H1 (cell line): ENCODE measurements around the gene PPP1R1B. TPM values are rescaled to one million over a fixed set of nuclear protein-coding genes. Genes with fewer than 3 reads are reported as not detected.

Experiments used
- CTCF ChIA-PET: fragments of 300-600 bp; sonication (Branson Sonifier 250); formaldehyde crosslinking; loops from one replicate; lab custom pipeline; 2021; ENCODE audit not compliant: partially characterized antibody; lab: Charles Lee
- POLR2A ChIA-PET: fragments of 300-600 bp; sonication (Branson Sonifier 250); formaldehyde crosslinking; loops from one replicate; lab custom pipeline; 2021; ENCODE audit warnings: inconsistent platforms; ENCODE audit not compliant: partially characterized antibody; lab: Charles Lee
- DNase-seq, 2 experiments: peaks; one replicate each; pipeline versions ENCODE4 v3.0.0 to v3.0.0-alpha.2; 2010 to 2022; ENCODE audit warnings: low spot score in 2 of 2, low read depth in 1 of 2, mixed read lengths in 1 of 2
- FAIRE-seq: peaks from 2 replicates; lab custom pipeline; 2011; peaks lifted over from hg19 to GRCh38; lab: Jason Lieb, UNC
- H2AFZ ChIP-seq: 2 replicates; pipeline ENCODE4 v1.8.1; 2012; ENCODE audit warnings: low read length, inconsistent platforms
- H2AK5ac ChIP-seq: 2 replicates; pipeline ENCODE4 v1.6.1; 2013; ENCODE audit warnings: low read depth, low read length
- H2BK120ac ChIP-seq: replicated peaks from 2 replicates; pipeline ENCODE3; 2013; ENCODE audit warnings: low read depth, low read length, inconsistent platforms
- H2BK12ac ChIP-seq: 2 replicates; pipeline ENCODE4 v1.6.1; 2013; ENCODE audit warnings: low read depth, low read length
- H2BK15ac ChIP-seq: 2 replicates; pipeline ENCODE4 v1.6.1; 2013; ENCODE audit warnings: low read length
- H2BK20ac ChIP-seq: 2 replicates; pipeline ENCODE4 v1.6.1; 2013; ENCODE audit warnings: low read length
- H2BK5ac ChIP-seq: 2 replicates; pipeline ENCODE4 v1.6.1; 2013; ENCODE audit warnings: low read depth, low read length
- H3K14ac ChIP-seq: 2 replicates; pipeline ENCODE4 v1.6.1; 2013; ENCODE audit warnings: inconsistent platforms; ENCODE audit not compliant: insufficient read length
- H3K18ac ChIP-seq: 2 replicates; pipeline ENCODE4 v1.6.1; 2013; ENCODE audit warnings: low read length; ENCODE audit errors: extremely low read depth
- H3K23ac ChIP-seq: 2 replicates; pipeline ENCODE4 v1.6.1; 2013; ENCODE audit warnings: inconsistent platforms; ENCODE audit not compliant: insufficient read length
- H3K23me2 ChIP-seq: 2 replicates; pipeline ENCODE4 v1.6.1; 2013; ENCODE audit warnings: low read depth, low read length
- H3K27ac ChIP-seq: 2 replicates; pipeline ENCODE4 v1.6.1; 2011; ENCODE audit warnings: low read depth, low read length, inconsistent platforms
- H3K27me3 ChIP-seq, 4 experiments: replicated peaks in 1 of 4; 1 replicate in 1 of 4; 2 replicates in 3 of 4; pipeline versions ENCODE4 v1.6.1 to v1.8.1; 2011 to 2013; ENCODE audit warnings: low read length in 3 of 4, mild to moderate bottlenecking in 3 of 4, inconsistent platforms in 2 of 4, mixed read lengths in 2 of 4, moderate library complexity in 1 of 4; ENCODE audit not compliant: control insufficient read depth in 3 of 4, insufficient read depth in 3 of 4; ENCODE audit errors: extremely low read depth in 1 of 4
- H3K36me3 ChIP-seq, 4 experiments: 2 replicates each; pipeline versions ENCODE4 v1.6.1 to v1.8.1; 2011 to 2013; ENCODE audit warnings: mild to moderate bottlenecking in 4 of 4, low read length in 3 of 4, moderate library complexity in 2 of 4, control low read depth in 1 of 4, inconsistent platforms in 1 of 4; ENCODE audit not compliant: insufficient read depth in 4 of 4, control insufficient read depth in 2 of 4
- H3K4ac ChIP-seq: replicated peaks from 2 replicates; pipeline ENCODE3; 2013; ENCODE audit warnings: low read length, low read depth, mixed read lengths, inconsistent platforms; ENCODE audit not compliant: insufficient read length
- H3K4me1 ChIP-seq, 4 experiments: replicated peaks in 1 of 4; 1 replicate in 1 of 4; 2 replicates in 3 of 4; pipeline versions ENCODE4 v1.6.1 to v1.8.1; 2011 to 2013; ENCODE audit warnings: low read length in 3 of 4, inconsistent platforms in 2 of 4, mixed read lengths in 1 of 4; ENCODE audit not compliant: insufficient read depth in 4 of 4, control insufficient read depth in 3 of 4
- H3K4me2 ChIP-seq, 2 experiments: 2 replicates each; pipeline versions ENCODE4 v1.6.1 to v1.8.1; 2011 to 2013; ENCODE audit warnings: low read depth in 2 of 2, low read length in 2 of 2, control low read depth in 1 of 2, inconsistent platforms in 1 of 2, mild to moderate bottlenecking in 1 of 2; ENCODE audit not compliant: insufficient read depth in 1 of 2
- H3K4me3 ChIP-seq, 4 experiments: fragments of 200-600, 300-600 bp in 1 of 4; sonication (generic), shearing (Covaris generic), sonication (Bioruptor Twin) in 1 of 4; 2 replicates each; pipeline versions ENCODE4 v1.5.1 to v1.8.1; 2011 to 2016; ENCODE audit warnings: low read length in 4 of 4, low read depth in 3 of 4, control low read depth in 2 of 4, inconsistent platforms in 2 of 4, mild to moderate bottlenecking in 2 of 4, mixed read lengths in 1 of 4, moderate library complexity in 1 of 4; ENCODE audit not compliant: insufficient read depth in 2 of 4; ENCODE audit errors: extremely low read depth in 1 of 4
- H3K56ac ChIP-seq: replicated peaks from 2 replicates; pipeline ENCODE3; 2013; ENCODE audit warnings: low read depth, mild to moderate bottlenecking, mixed read lengths, low read length, inconsistent platforms; ENCODE audit not compliant: insufficient read length
- H3K79me1 ChIP-seq: 2 replicates; pipeline ENCODE4 v1.6.1; 2013; ENCODE audit warnings: low read depth, low read length, control low read depth
- H3K79me2 ChIP-seq, 2 experiments: 2 replicates each; pipeline versions ENCODE4 v1.6.1 to v1.8.1; 2012 to 2013; ENCODE audit warnings: low read length in 2 of 2, mild to moderate bottlenecking in 2 of 2, inconsistent platforms in 1 of 2; ENCODE audit not compliant: insufficient read depth in 2 of 2, control insufficient read depth in 1 of 2
- H3K9ac ChIP-seq, 4 experiments: replicated peaks in 1 of 4; 1 replicate in 1 of 4; 2 replicates in 3 of 4; pipeline versions ENCODE4 v1.6.1 to v1.8.1; 2011 to 2013; ENCODE audit warnings: low read depth in 3 of 4, low read length in 3 of 4, control low read depth in 2 of 4, mild to moderate bottlenecking in 2 of 4, moderate library complexity in 2 of 4, inconsistent platforms in 1 of 4; ENCODE audit errors: extremely low read depth in 1 of 4
- H3K9me3 ChIP-seq, 2 experiments: 2 replicates each; pipeline versions ENCODE4 v1.6.1 to v1.8.1; 2012 to 2013; ENCODE audit warnings: mild to moderate bottlenecking in 2 of 2, moderate library complexity in 2 of 2, control low read depth in 1 of 2, inconsistent platforms in 1 of 2, low read depth in 1 of 2, low read length in 1 of 2, mixed read lengths in 1 of 2; ENCODE audit not compliant: insufficient read depth in 2 of 2
- H4K20me1 ChIP-seq, 2 experiments: replicated peaks in 1 of 2; 2 replicates each; pipeline versions ENCODE3 to v1.8.1; 2011 to 2013; ENCODE audit warnings: inconsistent platforms in 2 of 2, low read length in 2 of 2, mild to moderate bottlenecking in 1 of 2; ENCODE audit not compliant: insufficient read depth in 2 of 2, control insufficient read depth in 1 of 2
- H4K5ac ChIP-seq: 2 replicates; pipeline ENCODE4 v1.6.1; 2013; ENCODE audit warnings: low read length, low read depth, mixed read lengths, inconsistent platforms; ENCODE audit not compliant: insufficient read length
- H4K8ac ChIP-seq: 2 replicates; pipeline ENCODE4 v1.8.0; 2013; ENCODE audit warnings: mild to moderate bottlenecking, moderate library complexity, low read length, inconsistent platforms; ENCODE audit not compliant: insufficient read depth; ENCODE audit errors: extremely low read depth
- H4K91ac ChIP-seq: replicated peaks from 2 replicates; pipeline ENCODE3; 2013; ENCODE audit warnings: low read length, mixed read lengths, inconsistent platforms; ENCODE audit not compliant: insufficient read length
- BCL11A ChIP-seq, 2 experiments: IDR thresholded peaks; one replicate each; pipeline ENCODE4 v1.6.1; 2011; ENCODE audit warnings: low read depth in 2 of 2, low read length in 2 of 2, mild to moderate bottlenecking in 2 of 2
- CHD1 ChIP-seq: IDR thresholded peaks from 2 replicates; pipeline ENCODE4 v1.6.1; 2012; ENCODE audit warnings: low read depth, low read length, improper control_type of control experiment
- CHD2 ChIP-seq: IDR thresholded peaks from 2 replicates; pipeline ENCODE4 v1.6.1; 2012; ENCODE audit warnings: low read length, improper control_type of control experiment
- FOSL1 ChIP-seq: IDR thresholded peaks from 2 replicates; pipeline ENCODE4 v1.6.1; 2011; ENCODE audit warnings: mild to moderate bottlenecking, low read depth, low read length, moderate library complexity; ENCODE audit not compliant: insufficient read depth
- GTF2F1 ChIP-seq: IDR thresholded peaks from 2 replicates; pipeline ENCODE4 v1.6.1; 2012; ENCODE audit warnings: low read depth, low read length, improper control_type of control experiment, borderline replicate concordance
- JUN ChIP-seq: IDR thresholded peaks from 2 replicates; pipeline ENCODE4 v1.6.1; 2011; ENCODE audit warnings: low read depth, mild to moderate bottlenecking, improper control_type of control experiment, low read length
- NANOG ChIP-seq: IDR thresholded peaks from 2 replicates; pipeline ENCODE4 v1.6.1; 2011; ENCODE audit warnings: low read length, low read depth, mild to moderate bottlenecking, inconsistent platforms; ENCODE audit not compliant: insufficient read depth, poor library complexity, severe bottlenecking
- POU5F1 ChIP-seq: IDR thresholded peaks from 2 replicates; pipeline ENCODE4 v1.6.1; 2011; ENCODE audit warnings: low read depth, mild to moderate bottlenecking, low read length, moderate library complexity
- SIX5 ChIP-seq: IDR thresholded peaks from 2 replicates; pipeline ENCODE4 v1.6.1; 2011; ENCODE audit warnings: mild to moderate bottlenecking, low read depth, low read length
- SP4 ChIP-seq: IDR thresholded peaks from 2 replicates; pipeline ENCODE4 v1.6.1; 2012; ENCODE audit warnings: low read length, inconsistent platforms
- ZNF274 ChIP-seq: IDR thresholded peaks from 2 replicates; pipeline ENCODE4 v1.7.0; 2012; ENCODE audit warnings: low read length, borderline replicate concordance; ENCODE audit errors: extremely low read depth
- WGBS, 2 experiments: shearing (Covaris generic) in 1 of 2; methylation state at CpG; one replicate each; pipeline versions ENCODE4 v1.1.6 to v1.1.7; 2013 to 2015; ENCODE audit warnings: low lambda C conversion rate in 2 of 2, mixed read lengths in 2 of 2, inconsistent platforms in 1 of 2, low coverage in 1 of 2, missing lambda C conversion rate in 1 of 2; ENCODE audit not compliant: insufficient replicate concordance in 2 of 2, insufficient coverage in 1 of 2, insufficient read length in 1 of 2; ENCODE audit errors: extremely low coverage in 1 of 2, missing lambda C conversion rate in 1 of 2; 5-methylcytosine and 5-hydroxymethylcytosine counted together
- polyA plus RNA-seq, 7 experiments: library from polyadenylated mRNA; depleted of rRNA in 3 of 7; stranded (reverse) in 5 of 7; unstranded in 2 of 7; fragments of >200 nt in 5 of 7; fragments of 200-250 nt in 2 of 7; gene quantifications; 1 replicate in 5 of 7; 2 replicates in 1 of 7; 4 replicates in 1 of 7; pipeline versions ENCODE4 v1.2.1 to v1.2.3, GENCODE V29; 2011 to 2013; ENCODE audit warnings: missing spikeins in 2 of 7, mixed read lengths in 2 of 7
- total RNA-seq: library from RNA; stranded (reverse); fragmentation: NEBNext Ultra II Directional; extraction: Animal tissue kit (Norgen Biotek cat#: 25700); gene quantifications from 2 replicates; pipeline ENCODE4 v1.2.1, GENCODE V29; 2021
- TF ChIP-seq, protein P1 (sequence below): IDR thresholded peaks from 2 replicates; pipeline ENCODE4 v1.6.1; 2012; ENCODE audit warnings: inconsistent platforms

Gene PPP1R1B
- total and polyA plus RNA-seq, 2 of the 8 experiments (the other 6 are each of a cell fraction or from before 2014, with no cell fraction given): 10.7 to 22.3 TPM

DNA sequence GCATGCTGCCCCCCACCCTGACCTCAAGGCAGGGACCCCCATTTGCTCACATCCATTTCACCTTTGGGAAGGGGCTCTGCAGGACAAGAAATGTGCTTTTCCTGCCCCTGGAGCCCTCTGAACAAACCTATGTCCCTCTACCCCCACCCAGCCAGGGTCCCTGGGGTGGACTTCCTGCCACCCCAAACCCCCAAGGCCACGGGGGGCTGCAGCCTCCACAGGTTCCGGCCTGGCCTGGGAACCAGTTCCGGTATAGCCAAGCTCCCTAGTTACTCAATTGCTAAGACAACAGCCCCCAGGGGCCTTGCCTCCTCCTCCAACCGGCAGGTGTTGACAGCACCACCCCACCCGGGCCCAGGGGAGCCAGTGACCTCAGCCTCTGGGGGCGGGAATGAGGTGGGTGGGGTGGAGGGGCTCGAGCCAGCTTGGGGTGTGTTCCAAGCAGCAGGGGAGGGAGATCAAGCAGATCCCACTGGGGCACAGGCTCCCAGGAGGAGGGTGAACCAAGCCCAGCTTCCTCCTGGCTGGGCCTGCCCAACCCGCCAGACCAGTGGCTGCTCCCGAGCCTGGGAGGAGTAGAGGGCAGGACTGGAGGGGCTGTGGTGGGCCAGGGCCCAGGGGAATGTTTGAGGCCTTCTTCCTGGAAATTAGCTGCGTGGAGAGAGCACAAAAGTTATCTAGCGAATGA, 48.1 kb downstream of the PPP1R1B start:
- Histone ChIP-seq H3K23ac (no peak overlapping the region), H4K91ac (peak overlapping the region; percentile 17), H3K23me2 (no peaks in the 10 kb centered on the region), H2AFZ (no peak overlapping the region), H3K14ac (no peak overlapping the region), H3K9ac (no peak overlapping the region), H4K5ac (no peak overlapping the region), H3K79me2 (no peaks in the 10 kb centered on the region), H3K36me3 (peaks cover 0 to 3% (median 0%) of the 10 kb centered on the region in 4 experiments; a peak in 1 of 8 replicates), H2AK5ac (no peak overlapping the region), H2BK120ac (no peak overlapping the region), H2BK12ac (0 out of 2 replicates have a peak overlapping the region, but pooled peaks have one; percentile 60), H3K56ac (no peak overlapping the region), H4K20me1 (peaks cover 0 to 2% of the 10 kb centered on the region in 2 experiments), H4K8ac (no peak overlapping the region), H3K79me1 (no peaks in the 10 kb centered on the region), H3K27ac (no peak overlapping the region; the same call in 1 of the 2 replicates), H3K27me3 (peaks cover 0 to 5% (median 0%) of the 10 kb centered on the region in 4 experiments; a peak in 1 of 7 replicates), H2BK5ac (peak overlapping the region; percentile 78; the same call in 1 of the 2 replicates), H3K4ac (no peak overlapping the region), H3K4me3 (no peak overlapping the region), H2BK15ac (0 out of 2 replicates have a peak overlapping the region, but pooled peaks have one; percentile 61), H3K18ac (no peak overlapping the region), H3K4me2 (no peak overlapping the region), H3K9me3 (no peaks in the 10 kb centered on the region), H2BK20ac (0 out of 2 replicates have a peak overlapping the region, but pooled peaks have one; percentile 32), H3K4me1 (peaks cover 0 to 15% (median 8%) of the 10 kb centered on the region in 4 experiments; a peak in 6 of 7 replicates)
- ChIA-PET POLR2A (interaction anchor here (1.1 to 38.1 kb wide), 6 partner anchors 1 to 73 kb away, joined by 3 to 708 read pairs (median 4); partner anchors contain the start of genes ERBB2, NEUROD2, PGAP3 and PNMT), CTCF (interaction anchor here (0.6 to 52.4 kb wide), 10 partner anchors 8 to 115 kb away, joined by 3 to 1885 read pairs (median 4); partner anchors contain the start of genes PGAP3, PPP1R1B and STARD3)
- FAIRE-seq: no peak
- WGBS, 2 experiments: 79% methylated on average over 8 of the region's 11 CpGs; no CpG with 5 or more reads in 1 of the 2 experiments
- DNase-seq: no peak
- TF ChIP-seq POU5F1 (no peak), CHD2 (no peak), CHD1 (no peak), JUN (no peak), BCL11A (IDR thresholded peaks at IDR 0.05; ENCODE audit: low read depth in 2 of 2, low read length in 2 of 2) (no peak), ZNF274 (no peak), FOSL1 (no peak), NANOG (no peak), GTF2F1 (no peak), SIX5 (no peak), SP4 (no peak)
- TF ChIP-seq, protein P1, sequence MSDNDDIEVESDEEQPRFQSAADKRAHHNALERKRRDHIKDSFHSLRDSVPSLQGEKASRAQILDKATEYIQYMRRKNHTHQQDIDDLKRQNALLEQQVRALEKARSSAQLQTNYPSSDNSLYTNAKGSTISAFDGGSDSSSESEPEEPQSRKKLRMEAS: no peak
